ENCODE results near the gene CALCOCO2. TPM values are rescaled to one million over a fixed set of nuclear protein-coding genes. Genes with fewer than 3 reads are reported as not detected.
"Not testable (repeated sequence)": the region's sequence is repeated elsewhere in the genome, so short reads cannot be mapped to it uniquely, and the experiment has no call there.

Gene CALCOCO2
- total RNA-seq, 1 donor from 2014 or later, result 56.6 TPM

GRCh38 chr17:48792033-48792798 lies 38.6 kb upstream of the CALCOCO2 start:
- Mint-ChIP-seq H3K4me3 (no peak overlapping the region), H3K9me3 (no peaks in the 10 kb centered on the region), H3K36me3 (no peaks in the 10 kb centered on the region), H3K27me3 (ENCODE audit: low read depth) (peaks cover 22% of the 10 kb centered on the region), H3K4me1 (peaks cover 28% of the 10 kb centered on the region), H3K27ac (no peak overlapping the region)
- no peak for TF ChIP-seq CTCF (IDR thresholded peaks at IDR 0.05; ENCODE audit: unreplicated experiment)
- no peak for DNase-seq (ENCODE audit: low spot score in 2 of 2, unreplicated experiment in 2 of 2)

- Mint-ChIP-seq H3K4me3 (no peak overlapping the region), H3K9me3 (no peaks in the 10 kb centered on the region), H3K27me3 (ENCODE audit: low read depth) (peaks cover 20% of the 10 kb centered on the region), H3K4me1 (peaks cover 27% of the 10 kb centered on the region), H3K27ac (peak overlapping the region; percentile 15), H3K36me3 (no peaks in the 10 kb centered on the region)
- TF ChIP-seq CTCF (IDR thresholded peaks at IDR 0.05; ENCODE audit: unreplicated experiment), result no peak
- DNase-seq (ENCODE audit: low spot score in 2 of 2, unreplicated experiment in 2 of 2), result no peak
Measured at GRCh38 chr17:48795444-48796162, 35.2 kb upstream of the CALCOCO2 start.

GRCh38 chr17:48796163-48796522 lies 34.7 kb upstream of the CALCOCO2 start:
- not testable (repeated sequence) for H3K9me3 Mint-ChIP-seq; H3K4me3 Mint-ChIP-seq; DNase-seq (ENCODE audit: low spot score in 2 of 2, unreplicated experiment in 2 of 2); H3K36me3 Mint-ChIP-seq
- H3K27me3 Mint-ChIP-seq (ENCODE audit: low read depth), result peaks cover 25% of the 10 kb centered on the region
- peaks cover 24% of the 10 kb centered on the region for H3K4me1 Mint-ChIP-seq
- H3K27ac Mint-ChIP-seq, result peak overlapping the region; percentile 15

- Mint-ChIP-seq H3K9me3 (no peaks in the 10 kb centered on the region), H3K27ac (no peak overlapping the region), H3K36me3 (no peaks in the 10 kb centered on the region), H3K27me3 (ENCODE audit: low read depth) (peaks cover 22% of the 10 kb centered on the region), H3K4me3 (no peak overlapping the region), H3K4me1 (peaks cover 22% of the 10 kb centered on the region)
- no peak for TF ChIP-seq CTCF (IDR thresholded peaks at IDR 0.05; ENCODE audit: unreplicated experiment)
- no peak for DNase-seq (ENCODE audit: low spot score in 2 of 2, unreplicated experiment in 2 of 2)
Measured at GRCh38 chr17:48799069-48799723, 31.6 kb upstream of the CALCOCO2 start.

GRCh38 chr17:48800626-48801217 lies 30.1 kb upstream of the CALCOCO2 start:
- no peak for TF ChIP-seq CTCF (IDR thresholded peaks at IDR 0.05; ENCODE audit: unreplicated experiment)
- H3K27me3 Mint-ChIP-seq (ENCODE audit: low read depth), result peaks cover 33% of the 10 kb centered on the region

More at GRCh38 chr17:48800626-48801217, 30.1 kb upstream of the CALCOCO2 start:
- H3K9me3 Mint-ChIP-seq, result no peaks in the 10 kb centered on the region
- no peaks in the 10 kb centered on the region for H3K36me3 Mint-ChIP-seq
- no peak for DNase-seq (ENCODE audit: low spot score in 2 of 2, unreplicated experiment in 2 of 2)
- no peak overlapping the region for H3K4me3 Mint-ChIP-seq
- no peak overlapping the region for H3K27ac Mint-ChIP-seq
- H3K4me1 Mint-ChIP-seq, result peaks cover 9% of the 10 kb centered on the region
